ENCODE data around the gene RPS21. TPM values are rescaled to one million over a fixed set of nuclear protein-coding genes. Genes with fewer than 3 reads are reported as not detected.

RPS21 gene
- total and polyA plus RNA-seq, 2 of the 13 experiments (the other 11 are each of a cell fraction or from before 2014, with no cell fraction given) = 2,647 to 11,063 TPM

GRCh38 chr20:62368976-62369814 is 17.7 kb upstream of the RPS21 start (continued):
- TF ChIP-seq ZNF646 (CRISPR knock-in tag; IDR thresholded peaks at IDR 0.05) (no peak), TRIM24 (CRISPR knock-in tag; IDR thresholded peaks at IDR 0.05) (no peak), ZNF3 (CRISPR knock-in tag; IDR thresholded peaks at IDR 0.05) (no peak), ZNF83 (CRISPR knock-in tag; IDR thresholded peaks at IDR 0.05; ENCODE audit: borderline replicate concordance) (no peak), ZMAT3 (CRISPR knock-in tag; conservative IDR thresholded peaks at IDR 0.05) (peak; percentile 46; the same call in 1 of the 2 replicates), MYC (CRISPR knock-in tag; IDR thresholded peaks at IDR 0.05; ENCODE audit: borderline replicate concordance) (no peak; the same call in 1 of the 2 replicates), ZNF12 (CRISPR knock-in tag; IDR thresholded peaks at IDR 0.05) (0 out of 2 replicates have a peak, but pooled peaks have one; percentile 22), IKZF4 (CRISPR knock-in tag; IDR thresholded peaks at IDR 0.05; ENCODE audit: borderline replicate concordance, low read depth, not compliant biosample characterization) (peak; percentile 44), THAP9 (CRISPR knock-in tag; IDR thresholded peaks at IDR 0.05; ENCODE audit: borderline replicate concordance) (no peak), NR2F2 (IDR thresholded peaks at IDR 0.05; ENCODE audit: borderline replicate concordance, low read depth) (peak; percentile 5; the same call in 1 of the 2 replicates), BCL3 (CRISPR knock-in tag; IDR thresholded peaks at IDR 0.05) (no peak), TCF7 (IDR thresholded peaks at IDR 0.05; ENCODE audit: low read depth) (no peak)
- TF ChIP-seq, protein P1, sequence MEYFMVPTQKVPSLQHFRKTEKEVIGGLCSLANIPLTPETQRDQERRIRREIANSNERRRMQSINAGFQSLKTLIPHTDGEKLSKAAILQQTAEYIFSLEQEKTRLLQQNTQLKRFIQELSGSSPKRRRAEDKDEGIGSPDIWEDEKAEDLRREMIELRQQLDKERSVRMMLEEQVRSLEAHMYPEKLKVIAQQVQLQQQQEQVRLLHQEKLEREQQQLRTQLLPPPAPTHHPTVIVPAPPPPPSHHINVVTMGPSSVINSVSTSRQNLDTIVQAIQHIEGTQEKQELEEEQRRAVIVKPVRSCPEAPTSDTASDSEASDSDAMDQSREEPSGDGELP (IDR thresholded peaks at IDR 0.05; ENCODE audit: borderline replicate concordance, low read depth) = peak; percentile 76; the same call in 1 of the 2 replicates
- TF ChIP-seq, protein P2, sequence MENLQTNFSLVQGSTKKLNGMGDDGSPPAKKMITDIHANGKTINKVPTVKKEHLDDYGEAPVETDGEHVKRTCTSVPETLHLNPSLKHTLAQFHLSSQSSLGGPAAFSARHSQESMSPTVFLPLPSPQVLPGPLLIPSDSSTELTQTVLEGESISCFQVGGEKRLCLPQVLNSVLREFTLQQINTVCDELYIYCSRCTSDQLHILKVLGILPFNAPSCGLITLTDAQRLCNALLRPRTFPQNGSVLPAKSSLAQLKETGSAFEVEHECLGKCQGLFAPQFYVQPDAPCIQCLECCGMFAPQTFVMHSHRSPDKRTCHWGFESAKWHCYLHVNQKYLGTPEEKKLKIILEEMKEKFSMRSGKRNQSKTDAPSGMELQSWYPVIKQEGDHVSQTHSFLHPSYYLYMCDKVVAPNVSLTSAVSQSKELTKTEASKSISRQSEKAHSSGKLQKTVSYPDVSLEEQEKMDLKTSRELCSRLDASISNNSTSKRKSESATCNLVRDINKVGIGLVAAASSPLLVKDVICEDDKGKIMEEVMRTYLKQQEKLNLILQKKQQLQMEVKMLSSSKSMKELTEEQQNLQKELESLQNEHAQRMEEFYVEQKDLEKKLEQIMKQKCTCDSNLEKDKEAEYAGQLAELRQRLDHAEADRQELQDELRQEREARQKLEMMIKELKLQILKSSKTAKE (CRISPR knock-in tag; IDR thresholded peaks at IDR 0.05; ENCODE audit: borderline replicate concordance) = no peak; the same call in 1 of the 2 replicates

Data from HepG2 (cell line).